PC-3 (cell line): Measurements from ENCODE around the gene WIZ.

ENCODE experiments used
- CTCF ChIP-seq: fragments of 300-600 bp; sonication (generic); conservative IDR thresholded peaks from 2 replicates; pipeline ENCODE4 v1.5.1; 2017; ENCODE audit warnings: antibody characterized with exemption, low read depth, mild to moderate bottlenecking, low read length
- EZH2 ChIP-seq: fragments of 300-600 bp; sonication (generic); IDR thresholded peaks from one replicate; pipeline ENCODE4 v1.6.1; 2017; ENCODE audit warnings: antibody characterized with exemption, mild to moderate bottlenecking, low read length; ENCODE audit not compliant: unreplicated experiment
- EZH2phosphoT487 ChIP-seq: fragments of 300-600 bp; sonication (generic); IDR thresholded peaks from 2 replicates; pipeline ENCODE4 v1.6.1; 2018; ENCODE audit warnings: mild to moderate bottlenecking, antibody characterized with exemption, low read length, borderline replicate concordance

- no peak for TF ChIP-seq CTCF
- TF ChIP-seq EZH2phosphoT487: no peak
- TF ChIP-seq EZH2: no peak
Measured at GRCh38 chr19:15443838-15444237, 5.9 kb downstream of the WIZ start.
